NT2/D1 (cell line): ENCODE data around the gene FFAR2.

ENCODE experiments used
- DNase-seq: peaks from one replicate; pipeline ENCODE4 v3.0.0-alpha.2; 2011; ENCODE audit warnings: low read depth, low spot score
- H3K27me3 ChIP-seq: 2 replicates; pipeline ENCODE4 v1.6.0; 2011; ENCODE audit warnings: mild to moderate bottlenecking; ENCODE audit not compliant: insufficient read length, insufficient read depth
- H3K36me3 ChIP-seq: 2 replicates; pipeline ENCODE4 v1.6.1; 2011; ENCODE audit warnings: mild to moderate bottlenecking, low read length, mixed read lengths; ENCODE audit not compliant: insufficient read depth, insufficient read length
- H3K4me1 ChIP-seq: 2 replicates; pipeline ENCODE4 v1.5.1; 2011; ENCODE audit not compliant: insufficient read depth, insufficient read length
- H3K4me3 ChIP-seq: 2 replicates; pipeline ENCODE4 v1.5.1; 2011; ENCODE audit warnings: low read depth; ENCODE audit not compliant: insufficient read length
- H3K9ac ChIP-seq: 2 replicates; pipeline ENCODE4 v1.6.0; 2011; ENCODE audit warnings: low read depth; ENCODE audit not compliant: insufficient read length
- H3K9me3 ChIP-seq: 2 replicates; pipeline ENCODE4 v1.5.1; 2011; ENCODE audit warnings: mild to moderate bottlenecking, low read length; ENCODE audit not compliant: insufficient read depth
- SUZ12 ChIP-seq: IDR thresholded peaks from 2 replicates; pipeline ENCODE4 v1.6.1; 2011; ENCODE audit not compliant: insufficient read length, insufficient read depth; ENCODE audit errors: extremely low read depth
- YY1 ChIP-seq: IDR thresholded peaks from 2 replicates; pipeline ENCODE4 v1.6.1; 2011; ENCODE audit not compliant: insufficient read length, insufficient read depth
- ZNF274 ChIP-seq: IDR thresholded peaks from 2 replicates; pipeline ENCODE4 v1.6.1; 2011; ENCODE audit warnings: mild to moderate bottlenecking, low read depth, low read length

FFAR2 gene

GRCh38 chr19:35436477-35437405, 11.3 kb upstream of the FFAR2 start:
- no peak for DNase-seq
- Histone ChIP-seq H3K9me3 (no peaks in the 10 kb centered on the region), H3K9ac (no peak overlapping the region), H3K4me1 (no peaks in the 10 kb centered on the region), H3K27me3 (no peaks in the 10 kb centered on the region), H3K4me3 (no peak overlapping the region), H3K36me3 (no peaks in the 10 kb centered on the region)
- TF ChIP-seq YY1 (no peak), SUZ12 (no peak), ZNF274 (no peak)

DNA sequence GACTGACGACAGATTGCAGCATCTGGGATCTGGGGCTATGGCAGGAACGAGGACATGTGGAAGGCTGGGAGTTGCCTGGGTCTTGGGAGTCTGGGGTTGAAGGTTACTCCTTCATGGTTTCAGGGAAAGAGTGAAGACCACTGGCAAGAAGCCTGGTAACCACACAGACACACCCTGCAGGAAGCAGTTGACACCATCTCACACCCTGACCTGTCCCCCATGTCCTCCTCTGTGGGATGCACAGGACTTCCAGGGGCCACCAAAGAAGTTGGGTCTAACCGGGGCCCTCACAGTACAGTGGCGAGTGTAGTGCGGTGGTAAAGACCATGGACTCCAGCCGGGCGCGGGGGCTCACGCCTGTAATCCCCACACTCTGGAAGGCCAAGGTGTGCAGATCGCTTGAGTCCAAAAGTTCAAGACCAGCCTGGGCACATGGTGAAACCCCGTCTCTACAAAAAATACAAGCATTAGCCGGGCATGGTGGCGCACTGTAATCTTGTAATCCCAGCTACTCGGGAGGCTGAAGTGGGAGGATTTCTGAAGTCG, 10.6 kb upstream of the FFAR2 start:
- Histone ChIP-seq H3K4me1 (no peaks in the 10 kb centered on the region), H3K9ac (no peak overlapping the region), H3K36me3 (no peaks in the 10 kb centered on the region), H3K4me3 (no peak overlapping the region), H3K27me3 (no peaks in the 10 kb centered on the region), H3K9me3 (no peaks in the 10 kb centered on the region)
- TF ChIP-seq YY1 (no peak), ZNF274 (no peak), SUZ12 (no peak)
- no peak for DNase-seq

GRCh38 chr19:35438096-35438495, 10.0 kb upstream of the FFAR2 start:
- no peak overlapping the region for H3K4me3 ChIP-seq
- no peaks in the 10 kb centered on the region for H3K27me3 ChIP-seq
- no peaks in the 10 kb centered on the region for H3K9me3 ChIP-seq
- H3K4me1 ChIP-seq, result no peaks in the 10 kb centered on the region
- no peak for DNase-seq
- TF ChIP-seq SUZ12, result no peak
- no peak for TF ChIP-seq YY1
- no peak for TF ChIP-seq ZNF274
- no peaks in the 10 kb centered on the region for H3K36me3 ChIP-seq
- no peak overlapping the region for H3K9ac ChIP-seq

- Histone ChIP-seq H3K27me3 (no peaks in the 10 kb centered on the region), H3K4me1 (no peaks in the 10 kb centered on the region), H3K4me3 (no peak overlapping the region), H3K9me3 (no peaks in the 10 kb centered on the region), H3K9ac (no peak overlapping the region), H3K36me3 (no peaks in the 10 kb centered on the region)
- DNase-seq, result peak; percentile 46
- TF ChIP-seq SUZ12 (no peak), YY1 (no peak), ZNF274 (no peak)
Measured at GRCh38 chr19:35438527-35438926, 9.5 kb upstream of the FFAR2 start.

DNA sequence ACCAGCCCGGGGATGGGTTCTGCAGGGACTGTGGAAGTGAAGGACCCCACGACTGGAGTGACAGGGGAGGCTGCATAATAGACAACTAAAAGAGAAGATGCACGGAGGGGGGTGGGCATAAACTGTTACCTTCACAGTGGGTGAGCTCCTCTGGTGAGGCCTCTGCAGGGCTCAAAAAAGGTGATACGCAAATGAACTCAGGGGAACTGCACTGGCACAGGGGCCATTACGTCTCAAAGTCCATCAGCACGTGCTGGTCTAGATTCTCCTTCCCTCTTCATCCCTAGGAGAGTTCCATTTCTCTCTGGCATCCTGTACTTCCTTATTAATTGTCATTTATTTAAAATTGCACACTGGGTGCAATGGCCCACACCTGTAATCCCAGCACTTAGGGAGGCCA, 8.1 kb upstream of the FFAR2 start:
- Histone ChIP-seq H3K4me3 (no peak overlapping the region), H3K9me3 (no peaks in the 10 kb centered on the region), H3K27me3 (no peaks in the 10 kb centered on the region), H3K4me1 (no peaks in the 10 kb centered on the region), H3K9ac (no peak overlapping the region), H3K36me3 (no peaks in the 10 kb centered on the region)
- TF ChIP-seq YY1 (no peak), ZNF274 (no peak), SUZ12 (no peak)
- DNase-seq, result no peak

- TF ChIP-seq ZNF274 (no peak), YY1 (no peak), SUZ12 (no peak)
- DNase-seq, result no peak
- H3K4me3 ChIP-seq, result no peak overlapping the region
- no peaks in the 10 kb centered on the region for H3K9me3 ChIP-seq
- no peak overlapping the region for H3K9ac ChIP-seq
- no peaks in the 10 kb centered on the region for H3K27me3 ChIP-seq
- H3K4me1 ChIP-seq, result no peaks in the 10 kb centered on the region
- no peaks in the 10 kb centered on the region for H3K36me3 ChIP-seq
Measured at GRCh38 chr19:35442091-35442490, 6.0 kb upstream of the FFAR2 start.

- DNase-seq, result no peak
- Histone ChIP-seq H3K36me3 (no peaks in the 10 kb centered on the region), H3K4me1 (peaks cover 1% of the 10 kb centered on the region), H3K9ac (no peak overlapping the region), H3K27me3 (no peaks in the 10 kb centered on the region), H3K9me3 (no peaks in the 10 kb centered on the region), H3K4me3 (no peak overlapping the region)
- TF ChIP-seq SUZ12 (no peak), ZNF274 (no peak), YY1 (no peak)
Measured at GRCh38 chr19:35444735-35445134, 3.3 kb upstream of the FFAR2 start.
